HG03378 (cell line): ENCODE results near the gene GALNT13.

ENCODE experiments used
- ATAC-seq: cut with Tn5 transposase; IDR thresholded peaks from one replicate; pipeline ENCODE4 v1.9.1; 2021; ENCODE audit warnings: mild to moderate bottlenecking, moderate library complexity; ENCODE audit not compliant: unreplicated experiment

GALNT13 gene

DNA sequence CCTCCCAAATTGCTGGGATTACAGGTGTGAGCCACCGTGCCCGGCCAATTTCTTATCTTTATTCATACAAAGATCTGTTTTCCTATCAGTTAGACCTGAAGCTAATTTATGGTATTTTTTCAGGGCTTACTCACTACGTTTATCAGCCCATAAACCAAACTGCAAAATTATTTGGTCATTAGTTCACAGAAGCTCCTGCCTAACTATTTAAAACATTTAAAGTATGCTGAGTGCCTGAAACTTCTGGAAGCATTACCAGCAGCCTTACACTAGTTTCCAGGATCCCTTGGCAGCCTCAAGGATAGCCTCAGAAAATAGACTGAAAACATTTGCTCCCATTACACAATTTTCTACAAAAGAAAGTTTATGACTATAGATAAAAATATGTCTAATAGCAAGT lies 68.8 kb downstream of the GALNT13 start:
- no peak for ATAC-seq

DNA sequence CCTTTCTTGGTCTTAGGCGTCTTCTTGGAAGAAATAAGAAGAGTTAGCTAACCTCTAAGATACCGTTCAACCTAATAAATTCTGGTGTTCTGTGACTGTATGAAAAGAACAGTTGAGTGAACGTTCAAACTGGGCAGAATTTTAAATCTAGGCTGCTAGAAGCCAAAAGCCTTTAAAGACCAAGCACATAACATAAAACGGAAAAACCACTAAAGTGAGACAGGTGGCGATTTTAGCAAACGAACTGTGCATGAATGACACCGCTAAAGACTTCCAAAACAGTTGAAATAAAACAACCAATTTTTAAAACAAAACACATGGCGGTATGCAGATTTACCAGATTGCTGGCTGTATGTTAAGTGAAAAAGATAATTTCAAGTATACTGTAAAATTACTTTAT lies 73.1 kb downstream of the GALNT13 start:
- ATAC-seq = no peak

- ATAC-seq = no peak
Measured at GRCh38 chr2:153946036-153946435, 74.3 kb downstream of the GALNT13 start.

DNA sequence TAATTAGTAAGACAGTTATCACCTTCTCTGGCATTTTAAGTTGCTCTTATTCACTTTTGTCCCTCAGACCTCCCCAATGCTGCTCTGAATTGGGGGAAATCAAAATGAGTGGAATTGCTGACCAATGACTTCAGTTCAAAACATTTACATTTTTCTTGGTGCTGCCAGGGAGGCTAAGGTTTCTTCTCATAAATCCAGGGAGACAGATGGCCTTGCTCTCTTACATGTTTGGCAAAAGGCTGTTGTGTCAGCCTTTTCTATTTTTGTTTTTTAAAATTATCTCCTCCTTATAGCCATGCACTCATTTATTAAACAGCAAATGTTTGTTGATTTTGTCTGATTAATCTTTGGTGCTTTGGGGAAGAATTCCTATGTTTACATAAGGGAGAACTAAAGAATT lies 82.0 kb downstream of the GALNT13 start:
- ATAC-seq = no peak

DNA sequence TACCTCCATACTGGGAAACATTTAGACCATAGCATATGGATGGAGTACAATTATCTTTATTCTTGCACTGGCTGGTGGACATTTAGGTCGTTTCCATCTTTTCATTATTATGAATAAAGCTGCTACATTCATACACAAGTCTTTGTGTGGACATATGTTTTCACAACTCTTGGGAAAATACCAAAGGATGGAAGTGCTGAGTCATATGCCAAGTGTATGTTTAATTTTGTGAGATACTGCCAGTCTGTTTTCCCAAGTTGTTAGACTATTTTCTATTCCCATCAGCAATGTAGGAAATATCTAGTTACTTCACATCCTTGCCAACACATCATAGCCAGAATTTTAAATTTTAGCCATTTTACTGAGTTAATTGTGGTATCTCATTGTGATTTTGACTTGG lies 91.5 kb downstream of the GALNT13 start:
- ATAC-seq = no peak

DNA sequence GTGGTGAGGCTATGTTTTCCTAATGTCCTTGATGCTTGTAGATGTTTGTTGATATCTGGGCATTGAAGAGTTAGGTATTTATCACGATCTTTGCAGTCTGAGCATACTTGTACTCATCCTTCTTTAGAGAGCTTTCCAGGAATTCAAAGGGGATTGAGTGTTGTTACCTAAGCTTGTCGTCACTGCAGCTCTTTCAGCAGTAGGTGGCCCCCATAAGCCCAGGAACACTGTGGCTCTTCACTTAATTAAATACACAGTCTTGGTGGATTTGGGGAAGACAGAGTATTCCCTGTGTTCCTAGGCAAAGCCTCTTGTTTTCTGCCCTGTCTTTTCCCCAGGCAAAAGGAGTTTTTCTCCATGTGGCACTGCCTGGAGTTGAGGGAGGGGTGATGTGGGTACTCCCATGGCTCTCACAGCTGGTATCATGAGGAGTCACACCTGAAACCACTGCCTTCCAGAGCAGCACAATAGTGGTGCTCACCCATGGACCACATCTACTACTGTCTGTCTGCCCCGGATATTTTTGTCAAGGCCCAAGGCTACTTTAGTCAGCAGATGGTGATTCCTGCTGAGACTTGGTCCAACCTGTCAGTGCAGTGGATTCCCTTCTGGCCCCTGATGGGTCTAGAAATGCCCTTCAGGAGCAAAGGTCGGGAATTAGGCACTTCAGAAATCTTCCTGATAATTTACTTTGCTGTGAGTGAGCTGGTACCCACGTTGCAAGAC lies 95.7 kb downstream of the GALNT13 start:
- ATAC-seq = no peak

GRCh38 chr2:153971250-153971649 lies 99.5 kb downstream of the GALNT13 start:
- no peak for ATAC-seq

DNA sequence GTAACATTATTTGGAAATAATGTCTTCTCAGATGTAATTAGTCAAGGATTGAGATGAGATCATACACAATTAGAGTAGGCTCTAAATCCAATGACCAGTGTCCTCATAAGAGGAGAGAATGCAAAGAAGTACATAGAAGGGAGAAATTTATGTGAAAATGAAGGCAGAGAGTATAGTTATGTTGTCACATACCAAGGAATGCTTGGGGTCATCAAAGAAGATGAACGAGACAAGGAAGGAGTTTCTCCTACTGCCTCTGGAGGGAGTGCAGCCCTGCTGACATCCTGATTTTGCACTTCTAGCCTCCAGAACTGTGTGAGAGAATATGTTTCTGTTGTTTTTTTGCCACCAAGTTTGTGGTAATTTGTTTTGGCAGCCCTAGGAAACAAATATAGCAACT lies 100.1 kb downstream of the GALNT13 start:
- ATAC-seq = no peak

GRCh38 chr2:153972412-153972811 lies 100.7 kb downstream of the GALNT13 start:
- ATAC-seq = no peak

- no peak for ATAC-seq
Measured at GRCh38 chr2:153986488-153987229, 114.9 kb downstream of the GALNT13 start.

DNA sequence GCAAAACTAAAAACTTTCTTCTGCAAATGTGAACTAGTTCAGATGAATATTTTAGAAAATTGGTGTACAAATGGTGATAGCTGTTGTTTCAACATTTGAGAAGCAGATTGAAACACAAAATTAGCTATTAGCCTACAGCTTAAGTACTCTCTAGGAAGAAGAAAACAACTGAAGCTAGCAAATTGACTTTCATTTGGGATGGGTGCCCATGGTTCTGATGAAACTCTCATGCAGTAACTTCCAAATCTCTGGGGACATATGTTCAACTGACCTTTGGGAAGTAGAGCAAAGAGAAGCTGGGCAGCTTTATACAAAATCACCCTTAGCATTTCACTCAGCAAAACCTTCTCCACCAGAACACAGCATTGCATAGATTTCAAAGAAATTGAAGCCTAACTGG lies 119.0 kb downstream of the GALNT13 start:
- no peak for ATAC-seq

DNA sequence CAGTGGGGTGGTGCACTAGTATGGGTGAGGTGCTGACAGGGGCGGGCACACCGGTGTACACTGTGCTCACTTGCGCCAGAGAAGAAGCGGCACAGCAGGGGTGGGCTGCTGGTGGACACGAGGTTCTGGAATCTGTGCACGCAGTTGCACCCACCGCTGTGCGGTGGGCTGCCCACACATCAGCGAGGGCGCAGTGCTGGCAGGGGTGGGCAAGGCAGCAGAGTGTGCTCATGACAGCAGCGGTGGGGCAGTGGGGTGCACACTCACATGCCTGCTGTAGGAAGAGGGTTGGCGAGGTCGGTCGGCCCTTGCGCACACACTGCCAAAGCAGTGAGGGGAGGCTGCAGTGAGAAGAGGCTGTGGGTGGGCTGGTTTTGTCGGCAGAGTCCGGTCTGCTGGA lies 141.8 kb downstream of the GALNT13 start:
- no peak for ATAC-seq

GRCh38 chr2:154015233-154015632 lies 143.5 kb downstream of the GALNT13 start:
- ATAC-seq = no peak

DNA sequence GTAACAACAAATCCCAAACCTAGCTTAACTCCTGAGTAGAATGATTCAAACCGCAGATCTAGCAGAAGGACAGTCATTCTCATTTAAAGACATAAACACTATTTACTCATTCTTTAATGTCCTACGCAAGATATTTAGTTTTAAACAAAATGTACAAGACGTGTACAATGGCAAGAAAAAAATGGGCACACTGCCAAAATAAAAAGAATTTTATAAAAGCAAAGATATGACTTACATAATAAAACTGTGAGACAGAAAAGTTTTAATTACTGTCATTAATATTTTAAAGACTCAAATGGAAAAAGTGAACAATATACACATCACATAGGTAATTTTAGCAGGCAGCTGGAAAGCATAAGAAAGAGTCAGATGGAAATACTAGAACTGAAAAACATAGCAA lies 157.8 kb downstream of the GALNT13 start:
- no peak for ATAC-seq

DNA sequence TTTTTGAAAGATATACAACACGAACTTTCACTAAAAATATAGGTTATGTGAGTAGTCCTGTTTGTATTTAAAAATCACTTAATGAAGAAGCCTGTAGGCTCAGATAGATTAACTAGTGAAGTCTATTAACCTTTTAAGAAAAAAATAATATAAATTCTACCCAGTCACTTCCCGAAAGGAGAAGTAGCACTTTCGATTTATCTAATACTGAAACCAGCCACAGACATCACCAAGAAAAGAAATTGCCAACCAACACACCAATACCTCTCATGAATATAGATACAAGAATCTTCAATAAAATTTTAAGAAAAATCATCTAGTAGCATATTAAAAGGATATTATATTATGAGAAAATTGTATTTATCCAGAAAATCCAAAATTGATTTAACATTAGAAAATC lies 160.5 kb downstream of the GALNT13 start:
- ATAC-seq = peak; percentile 96

DNA sequence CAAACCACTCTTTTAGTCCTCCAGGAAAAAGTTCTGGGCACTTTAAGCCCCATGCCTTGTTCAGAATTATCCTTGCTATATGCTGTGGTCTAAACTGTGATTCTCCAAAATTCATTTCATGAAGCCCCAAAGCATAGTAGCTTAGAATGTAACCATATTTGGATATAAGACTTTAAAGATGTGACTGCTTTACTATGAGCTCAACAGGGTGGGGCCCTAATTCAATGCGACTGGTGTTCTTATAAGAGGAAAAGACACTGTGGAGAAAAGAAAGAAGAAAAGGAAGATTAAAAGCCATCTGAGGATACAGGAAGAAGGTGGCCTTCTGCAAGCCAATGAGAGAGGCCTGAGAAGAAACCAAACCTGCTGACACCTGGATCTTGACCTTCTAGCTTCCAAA lies 174.8 kb downstream of the GALNT13 start:
- no peak for ATAC-seq

DNA sequence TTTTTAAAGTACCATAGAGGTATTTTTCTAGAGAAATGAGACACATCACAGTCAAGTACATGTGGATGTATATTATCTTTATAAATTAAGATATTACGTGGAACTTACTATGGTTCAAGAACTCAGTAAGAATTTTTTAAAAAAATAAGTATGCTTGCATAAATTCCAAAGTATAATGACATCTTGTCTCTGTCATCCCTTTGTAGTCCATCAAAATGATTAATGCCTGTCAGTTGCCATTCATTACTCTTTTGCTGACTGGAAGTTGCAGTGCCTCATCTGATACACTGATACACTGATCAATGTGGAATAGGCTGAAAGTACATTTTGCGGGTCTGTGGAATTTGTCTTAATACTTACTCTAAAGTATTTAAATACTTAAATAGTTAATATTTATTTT lies 177.2 kb downstream of the GALNT13 start:
- ATAC-seq = no peak

- ATAC-seq = no peak
Measured at GRCh38 chr2:154049561-154049960, 177.8 kb downstream of the GALNT13 start.

- no peak for ATAC-seq
Measured at GRCh38 chr2:154067124-154067523, 195.4 kb downstream of the GALNT13 start.

- ATAC-seq = no peak
Measured at GRCh38 chr2:154078926-154079325, 207.2 kb downstream of the GALNT13 start.

DNA sequence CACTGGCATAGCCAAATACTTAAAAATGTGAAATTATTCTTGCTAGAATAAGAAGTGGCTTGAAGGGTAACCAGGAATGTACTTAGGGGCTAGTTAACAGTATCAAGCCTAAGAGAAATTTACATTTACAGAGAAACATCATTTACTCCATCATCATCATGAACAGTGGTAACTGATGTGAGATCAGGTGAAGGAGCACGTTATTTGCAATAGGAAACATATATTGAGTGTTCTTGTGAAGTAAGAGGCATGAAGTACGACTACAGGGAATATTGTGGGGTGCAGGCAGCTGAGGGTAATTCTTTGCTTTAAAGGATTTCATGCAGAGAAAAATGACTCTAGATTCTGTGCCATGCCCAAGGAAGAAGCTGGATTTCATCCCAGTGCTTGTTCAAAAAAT lies 220.8 kb downstream of the GALNT13 start:
- ATAC-seq = no peak

- ATAC-seq = no peak
Measured at GRCh38 chr2:154093856-154094255, 222.1 kb downstream of the GALNT13 start.
